Epidermal melanocyte (primary cell): ENCODE data around the gene SLC1A1.
"Not testable (repeated sequence)": the region's sequence is repeated elsewhere in the genome, so short reads cannot be mapped to it uniquely, and the experiment has no call there.

Experiments used
- DNase-seq: peaks from one replicate; pipeline ENCODE4 v3.0.0; 2011; ENCODE audit warnings: low spot score; ENCODE audit not compliant: insufficient read length

Gene SLC1A1

GRCh38 chr9:4541281-4541680 is 51.0 kb downstream of the SLC1A1 start:
- no peak for DNase-seq

GRCh38 chr9:4541856-4542255 is 51.6 kb downstream of the SLC1A1 start:
- DNase-seq: no peak

- not testable (repeated sequence) for DNase-seq
These were observed 54.4 kb downstream of the SLC1A1 start for GRCh38 chr9:4544714-4545113.

- no peak for DNase-seq
These were observed 56.7 kb downstream of the SLC1A1 start for GRCh38 chr9:4547016-4547415.

GRCh38 chr9:4548811-4549725 is 58.8 kb downstream of the SLC1A1 start:
- no peak for DNase-seq

- no peak for DNase-seq
These were observed 59.6 kb downstream of the SLC1A1 start for GRCh38 chr9:4549751-4550295.

GRCh38 chr9:4550777-4551484 is 60.7 kb downstream of the SLC1A1 start:
- DNase-seq: no peak

- DNase-seq: no peak
These were observed 63.7 kb downstream of the SLC1A1 start for GRCh38 chr9:4553951-4554381.

GRCh38 chr9:4555236-4555635 is 65.0 kb downstream of the SLC1A1 start:
- no peak for DNase-seq

- no peak for DNase-seq
These were observed 68.2 kb downstream of the SLC1A1 start for GRCh38 chr9:4558371-4558998.

GRCh38 chr9:4559261-4560182 is 69.3 kb downstream of the SLC1A1 start:
- no peak for DNase-seq

- no peak for DNase-seq
These were observed 72.8 kb downstream of the SLC1A1 start for GRCh38 chr9:4563105-4563504.

GRCh38 chr9:4566806-4567205 is 76.5 kb downstream of the SLC1A1 start:
- DNase-seq: no peak

- DNase-seq: no peak
These were observed 77.3 kb downstream of the SLC1A1 start for GRCh38 chr9:4567601-4568000.

- DNase-seq: no peak
These were observed 78.8 kb downstream of the SLC1A1 start for GRCh38 chr9:4569101-4569500.

GRCh38 chr9:4572184-4572826 is 82.0 kb downstream of the SLC1A1 start:
- DNase-seq: no peak

- no peak for DNase-seq
These were observed 82.9 kb downstream of the SLC1A1 start for GRCh38 chr9:4573176-4573575.

GRCh38 chr9:4573634-4574389 is 83.5 kb downstream of the SLC1A1 start:
- DNase-seq: no peak

- DNase-seq: no peak
These were observed 84.5 kb downstream of the SLC1A1 start for GRCh38 chr9:4574657-4575243.
